IgD-negative memory B cell (primary cell): ENCODE results near the gene RBKS. TPM values are rescaled to one million over a fixed set of nuclear protein-coding genes. Genes with fewer than 3 reads are reported as not detected.
"Not testable (repeated sequence)": the region's sequence is repeated elsewhere in the genome, so short reads cannot be mapped to it uniquely, and the experiment has no call there.

ENCODE experiments used
- H3K27ac Mint-ChIP-seq, 3 donors: one replicate each; pipeline ENCODE4 v1.8.0; 2020 to 2022; ENCODE audit warnings: mild to moderate bottlenecking in 3 of 3, mixed read lengths in 3 of 3, moderate library complexity in 1 of 3
- H3K27me3 Mint-ChIP-seq: one replicate; pipeline ENCODE4 v1.8.0; 2021; ENCODE audit warnings: mixed read lengths
- H3K36me3 Mint-ChIP-seq: one replicate; pipeline ENCODE4 v1.8.0; 2020; ENCODE audit warnings: mild to moderate bottlenecking, mixed read lengths
- H3K4me1 Mint-ChIP-seq, 3 donors: one replicate each; pipeline ENCODE4 v1.8.0; 2020 to 2022; ENCODE audit warnings: mixed read lengths in 3 of 3, mild to moderate bottlenecking in 1 of 3
- H3K4me3 Mint-ChIP-seq, 4 donors: one replicate each; pipeline ENCODE4 v1.8.0; 2020 to 2022; ENCODE audit warnings: mild to moderate bottlenecking in 4 of 4, mixed read lengths in 4 of 4, moderate library complexity in 3 of 4
- H3K9me3 Mint-ChIP-seq, 3 donors: one replicate each; pipeline ENCODE4 v1.8.0; 2020 to 2021; ENCODE audit warnings: mixed read lengths in 3 of 3, mild to moderate bottlenecking in 1 of 3
- polyA plus RNA-seq: library from polyadenylated mRNA; unstranded; fragments of 300-500 nt; fragmentation: Illumina TruSeq; gene quantifications from one replicate; pipeline ENCODE4 v1.2.3, GENCODE V29; 2021

The RBKS gene
- polyA plus RNA-seq, 1 donor from 2014 or later: 7.5 TPM

GRCh38 chr2:27772804-27773203, 117.4 kb downstream of the RBKS start:
- peak overlapping the region; percentile 43 to 99 (median 71) for H3K27ac Mint-ChIP-seq
- peaks cover 22 to 43% (median 32%) of the 10 kb centered on the region in 3 donors for H3K4me1 Mint-ChIP-seq
- no peaks in the 10 kb centered on the region for H3K9me3 Mint-ChIP-seq
- H3K27me3 Mint-ChIP-seq: peaks cover 2% of the 10 kb centered on the region
- H3K36me3 Mint-ChIP-seq: peaks cover 4% of the 10 kb centered on the region
- peak overlapping the region; percentile 72 to 100 (median 89) for H3K4me3 Mint-ChIP-seq

GRCh38 chr2:27771548-27772335, 118.4 kb downstream of the RBKS start, which contains the start of gene MRPL33:
Gene MRPL33, plus strand, starts transcription at chr2:27771719. Its CDS starts 59 bp downstream, at chr2:27771778.
- H3K36me3 Mint-ChIP-seq: peaks cover 4% of the 10 kb centered on the region

GRCh38 chr2:27771202-27771547, 119.0 kb downstream of the RBKS start:
- peaks cover 4% of the 10 kb centered on the region for H3K36me3 Mint-ChIP-seq
- H3K4me1 Mint-ChIP-seq: peaks cover 22 to 36% (median 32%) of the 10 kb centered on the region in 3 donors
- H3K27ac Mint-ChIP-seq: peak overlapping the region; percentile 99 to 100 (median 99)
- H3K4me3 Mint-ChIP-seq: peak overlapping the region; percentile 100
- no peaks in the 10 kb centered on the region for H3K9me3 Mint-ChIP-seq
- peaks cover 5% of the 10 kb centered on the region for H3K27me3 Mint-ChIP-seq

More at GRCh38 chr2:27771548-27772335, 118.4 kb downstream of the RBKS start, which contains the start of gene MRPL33:
- no peaks in the 10 kb centered on the region for H3K9me3 Mint-ChIP-seq
- H3K4me1 Mint-ChIP-seq: peaks cover 22 to 40% (median 32%) of the 10 kb centered on the region in 3 donors
- H3K27me3 Mint-ChIP-seq: peaks cover 5% of the 10 kb centered on the region
- H3K4me3 Mint-ChIP-seq: peak within 1 kb of the TSS; percentile 100
- peak within 1 kb of the TSS; percentile 99 to 100 (median 99) for H3K27ac Mint-ChIP-seq

- Mint-ChIP-seq H3K27me3 (peaks cover 7% of the 10 kb centered on the region), H3K36me3 (no peaks in the 10 kb centered on the region), H3K4me3 (peak overlapping the region in 3 of 4 donors; percentile 63 to 83 (median 79)), H3K9me3 (no peaks in the 10 kb centered on the region), H3K27ac (peak overlapping the region in 1 of 3 donors; percentile 82), H3K4me1 (peaks cover 3 to 6% (median 6%) of the 10 kb centered on the region in 3 donors)
Measured at GRCh38 chr2:27766287-27766661, 123.9 kb downstream of the RBKS start.

GRCh38 chr2:27765621-27766286, 124.4 kb downstream of the RBKS start:
- H3K27ac Mint-ChIP-seq: peak overlapping the region in 2 of 3 donors; percentile 24 to 82
- H3K4me1 Mint-ChIP-seq: peaks cover 0 to 4% (median 1%) of the 10 kb centered on the region in 3 donors
- H3K27me3 Mint-ChIP-seq: peaks cover 7% of the 10 kb centered on the region
- H3K9me3 Mint-ChIP-seq: no peaks in the 10 kb centered on the region
- no peaks in the 10 kb centered on the region for H3K36me3 Mint-ChIP-seq
- peak overlapping the region; percentile 62 to 83 (median 71) for H3K4me3 Mint-ChIP-seq

GRCh38 chr2:27764526-27764925, 125.7 kb downstream of the RBKS start:
- not testable (repeated sequence) for H3K9me3 Mint-ChIP-seq, H3K27me3 Mint-ChIP-seq, H3K27ac Mint-ChIP-seq, H3K36me3 Mint-ChIP-seq, H3K4me1 Mint-ChIP-seq, H3K4me3 Mint-ChIP-seq

- Mint-ChIP-seq H3K4me1 (peaks cover 0 to 1% (median 0%) of the 10 kb centered on the region in 3 donors), H3K36me3 (no peaks in the 10 kb centered on the region), H3K27me3 (peaks cover 5% of the 10 kb centered on the region), H3K9me3 (no peaks in the 10 kb centered on the region), H3K4me3 (no peak overlapping the region), H3K27ac (no peak overlapping the region)
Measured at GRCh38 chr2:27763907-27764267, 126.3 kb downstream of the RBKS start.

GRCh38 chr2:27762951-27763906, 127.0 kb downstream of the RBKS start:
- Mint-ChIP-seq H3K4me3 (peak overlapping the region in 2 of 4 donors; percentile 4 to 70), H3K27ac (no peak overlapping the region), H3K9me3 (no peaks in the 10 kb centered on the region), H3K36me3 (peaks cover 1% of the 10 kb centered on the region), H3K27me3 (peaks cover 5% of the 10 kb centered on the region), H3K4me1 (peaks cover 0 to 1% (median 0%) of the 10 kb centered on the region in 3 donors)

GRCh38 chr2:27756544-27757498, 133.4 kb downstream of the RBKS start:
- H3K4me3 Mint-ChIP-seq: no peak overlapping the region
- H3K4me1 Mint-ChIP-seq: no peaks in the 10 kb centered on the region
- H3K36me3 Mint-ChIP-seq: peaks cover 1% of the 10 kb centered on the region
- H3K27ac Mint-ChIP-seq: no peak overlapping the region
- no peaks in the 10 kb centered on the region for H3K9me3 Mint-ChIP-seq
- H3K27me3 Mint-ChIP-seq: peaks cover 4% of the 10 kb centered on the region

GRCh38 chr2:27756091-27756490, 134.1 kb downstream of the RBKS start:
- H3K36me3 Mint-ChIP-seq: peaks cover 1% of the 10 kb centered on the region
- no peaks in the 10 kb centered on the region for H3K4me1 Mint-ChIP-seq
- H3K27ac Mint-ChIP-seq: no peak overlapping the region
- H3K27me3 Mint-ChIP-seq: peaks cover 4% of the 10 kb centered on the region
- H3K4me3 Mint-ChIP-seq: no peak overlapping the region
- no peaks in the 10 kb centered on the region for H3K9me3 Mint-ChIP-seq

GRCh38 chr2:27754831-27755230, 135.4 kb downstream of the RBKS start:
- H3K4me1 Mint-ChIP-seq: no peaks in the 10 kb centered on the region
- H3K27ac Mint-ChIP-seq: no peak overlapping the region
- H3K27me3 Mint-ChIP-seq: peaks cover 4% of the 10 kb centered on the region
- H3K9me3 Mint-ChIP-seq: no peaks in the 10 kb centered on the region
- no peak overlapping the region for H3K4me3 Mint-ChIP-seq
- H3K36me3 Mint-ChIP-seq: peaks cover 1% of the 10 kb centered on the region

- Mint-ChIP-seq H3K4me1 (no peaks in the 10 kb centered on the region), H3K27me3 (peaks cover 7% of the 10 kb centered on the region), H3K36me3 (peaks cover 1% of the 10 kb centered on the region), H3K27ac (no peak overlapping the region), H3K9me3 (peaks cover 2 to 4% (median 3%) of the 10 kb centered on the region in 3 donors), H3K4me3 (no peak overlapping the region)
Measured at GRCh38 chr2:27754138-27754588, 136.0 kb downstream of the RBKS start.

GRCh38 chr2:27752551-27753237, 137.5 kb downstream of the RBKS start:
- Mint-ChIP-seq H3K27ac (no peak overlapping the region), H3K4me1 (no peaks in the 10 kb centered on the region), H3K36me3 (no peaks in the 10 kb centered on the region), H3K4me3 (no peak overlapping the region), H3K9me3 (peaks cover 2 to 10% (median 6%) of the 10 kb centered on the region in 3 donors), H3K27me3 (peaks cover 7% of the 10 kb centered on the region)
